Islet precursor cell (in vitro differentiated cells): ENCODE measurements around the gene LCP1.
"Not testable (repeated sequence)": the region's sequence is repeated elsewhere in the genome, so short reads cannot be mapped to it uniquely, and the experiment has no call there.

Experiments used
- DNase-seq: peaks from one replicate; pipeline ENCODE4 v3.0.0-alpha.2; 2018

Gene LCP1

DNA sequence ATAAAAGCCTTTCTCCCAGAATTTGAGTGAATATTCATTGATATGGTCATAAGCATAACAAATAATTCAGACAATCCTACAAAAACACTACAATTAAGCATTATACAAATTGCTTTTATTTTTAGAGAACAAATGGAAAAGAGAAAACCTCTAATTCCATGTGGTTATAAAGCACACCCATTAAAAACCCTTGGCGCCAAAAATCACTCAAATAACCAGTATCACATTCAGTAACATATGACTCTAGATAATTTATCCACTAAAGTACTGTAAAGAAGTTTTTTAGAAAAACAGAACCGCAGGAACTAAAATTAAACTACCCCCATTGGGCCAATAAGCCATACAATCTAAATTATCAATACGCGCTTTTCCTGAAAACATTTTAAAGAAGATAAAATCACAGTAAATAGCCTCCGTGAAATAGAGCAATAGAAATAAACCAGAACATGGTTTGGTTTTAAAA, 569 bp downstream of the LCP1 start:
- DNase-seq, result no peak

DNA sequence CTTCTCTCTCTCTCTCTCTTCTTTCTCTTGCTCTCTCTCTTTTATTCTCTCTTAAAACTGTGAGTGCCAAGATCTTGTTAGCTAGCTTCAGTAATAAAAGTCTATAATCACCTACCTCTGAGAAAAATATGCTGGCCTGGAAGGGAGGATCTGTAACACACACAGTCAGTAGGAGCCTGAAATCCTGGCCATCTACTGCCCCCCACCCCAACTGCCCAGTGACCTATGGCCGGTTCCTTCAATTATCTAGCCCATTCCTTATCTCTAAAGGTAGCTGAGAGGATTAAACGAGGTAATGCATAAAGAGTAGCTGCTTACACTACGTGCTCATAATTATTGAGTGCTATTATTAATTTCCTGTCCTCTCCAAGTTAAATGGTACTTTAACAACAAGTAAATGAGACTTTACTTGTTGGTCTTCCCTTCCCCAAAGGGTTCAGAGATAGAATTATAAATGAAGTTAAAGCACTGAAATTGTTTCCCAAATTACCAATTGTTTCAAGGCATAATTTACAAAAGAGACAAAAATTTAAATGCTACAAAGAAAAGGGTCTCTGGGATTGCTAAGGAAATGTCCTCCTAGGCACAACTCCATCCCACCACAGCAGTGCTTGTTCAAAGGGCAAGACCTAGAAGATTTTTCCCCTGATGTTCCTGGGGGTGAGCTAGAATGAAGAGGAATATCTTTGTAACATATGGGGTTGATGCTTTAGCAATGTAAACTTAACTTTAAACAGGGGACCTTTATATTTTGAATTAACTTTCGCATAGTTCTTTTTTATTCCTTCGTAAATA, 1.8 kb downstream of the LCP1 start:
- no peak for DNase-seq

DNA sequence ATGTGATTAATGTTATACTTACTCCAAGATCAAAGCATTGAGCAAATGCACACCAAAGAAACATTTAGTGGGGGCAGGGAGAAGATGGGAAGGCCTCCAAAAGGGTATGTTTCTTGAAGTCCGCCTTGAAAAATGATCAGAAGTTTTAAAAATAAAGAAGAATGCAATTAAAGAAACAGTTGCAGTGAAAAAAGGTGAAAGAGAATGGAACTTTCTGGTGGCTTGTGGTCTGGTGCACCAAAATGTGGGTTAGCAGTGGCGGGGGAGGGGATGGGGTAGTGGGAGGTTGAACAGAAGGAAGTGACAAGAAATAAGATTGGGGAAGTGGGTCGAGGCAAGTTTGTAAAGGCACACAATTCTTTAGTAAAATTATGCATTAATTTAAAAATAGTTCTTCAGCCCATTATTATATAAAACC, 2.5 kb downstream of the LCP1 start:
- DNase-seq, result no peak

DNA sequence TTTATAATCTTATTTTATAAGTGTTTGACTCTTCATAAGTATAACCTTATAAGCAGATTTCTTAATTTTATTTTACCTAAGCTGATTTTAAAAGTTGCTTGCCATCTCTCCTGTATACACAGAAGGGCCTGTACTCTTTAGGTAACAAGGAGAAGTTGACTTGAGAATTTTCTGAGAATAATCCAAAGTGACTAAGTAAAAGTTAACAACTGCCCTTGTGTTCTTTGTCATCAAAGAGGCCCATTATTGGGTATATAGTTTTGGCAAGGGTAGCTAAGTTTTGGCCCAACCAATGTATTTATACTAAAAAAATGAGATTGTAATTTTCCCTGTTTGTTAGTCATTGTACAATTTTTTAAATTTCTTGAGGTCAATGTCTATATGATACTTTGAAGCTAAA, 3.2 kb downstream of the LCP1 start:
- DNase-seq, result no peak

DNA sequence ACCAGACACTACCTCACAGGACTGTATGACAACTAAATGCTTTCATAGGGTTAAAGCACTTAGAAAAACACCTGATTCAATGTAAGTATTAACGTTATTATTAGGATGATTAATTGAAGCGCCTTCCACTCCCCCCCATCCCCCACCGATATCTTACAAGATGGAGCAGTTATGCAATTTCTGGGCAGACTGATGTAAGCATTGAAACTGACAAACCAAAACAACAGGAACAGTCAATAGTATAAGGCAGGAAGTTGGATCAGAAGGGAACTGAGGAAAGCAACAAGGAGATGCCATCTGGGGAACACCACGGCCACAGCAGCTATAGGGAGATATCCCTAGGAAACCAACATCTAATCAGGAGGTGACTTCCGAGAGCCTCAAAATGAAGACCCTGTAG, 3.8 kb downstream of the LCP1 start:
- DNase-seq, result no peak

DNA sequence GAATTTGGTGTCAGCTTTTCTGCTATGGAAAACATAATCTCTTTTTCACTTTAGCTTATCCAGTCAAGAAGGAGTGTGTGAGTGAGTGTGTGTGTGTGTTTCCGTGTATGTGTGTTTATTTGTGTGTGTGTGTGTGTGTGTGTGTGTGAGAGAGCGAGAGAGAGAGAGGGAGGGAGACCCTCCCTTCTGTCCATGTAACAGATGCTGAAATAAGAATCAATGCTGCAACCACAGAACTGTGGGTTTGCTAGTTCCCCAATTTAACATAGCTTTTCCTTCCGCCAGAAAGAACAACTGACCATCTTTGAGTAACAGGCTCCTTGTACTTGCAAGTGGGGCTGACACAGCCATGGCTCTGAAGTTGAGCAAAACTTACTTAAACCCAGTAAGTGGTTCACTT, 5.2 kb downstream of the LCP1 start:
- DNase-seq, result no peak

DNA sequence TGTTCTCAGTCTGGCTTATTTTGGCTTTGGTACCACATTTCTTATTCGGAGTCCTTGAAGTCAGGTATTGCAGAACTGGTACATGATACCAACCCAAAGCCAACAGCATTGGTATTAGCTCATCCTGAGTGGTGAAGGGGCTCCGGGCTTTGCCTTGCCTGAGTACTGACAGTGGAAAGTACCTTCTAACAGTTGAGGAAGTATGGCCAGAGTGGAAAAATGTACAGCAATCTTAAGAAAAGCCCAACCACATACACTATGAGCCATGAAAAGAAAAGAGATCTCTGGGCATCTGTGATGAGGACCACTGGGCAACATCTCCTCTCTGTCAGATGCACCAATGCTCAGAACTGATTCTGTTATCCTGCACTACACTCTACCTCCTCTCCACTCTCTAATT, 8.3 kb downstream of the LCP1 start:
- DNase-seq, result no peak

DNA sequence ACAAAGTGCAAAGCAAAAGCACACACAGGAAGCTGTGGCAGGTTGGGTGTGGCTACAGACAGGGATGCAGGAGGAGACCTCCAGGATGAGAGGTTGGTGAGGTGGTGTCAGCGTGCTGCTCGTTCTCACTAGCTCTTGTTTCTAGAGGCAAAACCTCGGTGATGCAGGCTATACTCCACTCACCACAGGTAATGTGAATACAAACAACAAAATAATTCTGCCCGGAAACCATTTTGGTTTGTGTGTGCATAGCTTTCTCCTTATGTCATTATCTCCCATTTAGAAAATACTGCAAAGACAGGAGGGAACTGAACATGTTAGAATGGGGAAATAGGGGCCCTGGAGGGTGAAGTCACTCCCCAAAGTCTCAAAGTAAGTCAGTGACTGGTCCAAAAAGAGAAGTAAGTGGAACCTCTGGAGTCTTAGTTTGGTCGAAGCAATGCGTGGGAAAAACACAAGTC, 9.4 kb downstream of the LCP1 start:
- no peak for DNase-seq

DNA sequence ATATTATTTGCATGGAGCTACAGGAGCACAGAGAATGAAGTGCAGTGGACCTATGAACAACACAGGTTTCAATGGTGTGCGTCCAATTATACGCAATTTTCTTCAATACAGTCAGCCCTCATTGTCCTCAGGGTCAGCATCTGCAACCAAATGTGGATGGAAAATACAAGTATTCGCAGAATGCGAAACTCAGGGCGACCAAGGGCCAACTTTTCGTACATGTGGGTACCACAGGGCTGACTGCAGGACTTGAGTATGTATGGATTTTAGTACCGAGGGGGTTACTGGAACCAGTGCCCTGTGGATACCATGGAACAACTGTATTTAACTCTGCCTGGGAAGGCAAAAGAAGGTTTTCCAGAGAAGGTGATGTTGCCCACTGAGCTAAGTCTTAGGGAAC, 10.2 kb downstream of the LCP1 start:
- DNase-seq, result no peak

DNA sequence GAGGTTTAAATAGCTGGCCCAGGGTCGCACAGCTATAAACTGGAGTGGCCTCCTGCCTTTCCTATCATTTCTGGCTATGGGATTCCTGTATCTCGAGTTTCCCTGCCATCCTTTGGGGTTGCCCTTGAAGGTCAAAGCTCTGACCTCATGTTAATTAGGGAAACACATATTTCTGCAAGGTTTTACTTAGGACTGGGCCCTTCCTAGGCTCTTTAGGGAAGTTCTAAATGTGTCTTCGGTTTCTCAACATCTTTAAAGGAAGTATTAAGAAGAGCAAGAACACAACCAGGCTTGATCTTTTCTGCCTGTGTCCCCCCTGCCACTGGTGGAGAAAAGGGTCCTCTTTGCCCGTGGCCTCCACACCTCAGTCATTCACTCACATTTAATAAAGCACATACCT, 10.8 kb downstream of the LCP1 start:
- DNase-seq, result no peak

DNA sequence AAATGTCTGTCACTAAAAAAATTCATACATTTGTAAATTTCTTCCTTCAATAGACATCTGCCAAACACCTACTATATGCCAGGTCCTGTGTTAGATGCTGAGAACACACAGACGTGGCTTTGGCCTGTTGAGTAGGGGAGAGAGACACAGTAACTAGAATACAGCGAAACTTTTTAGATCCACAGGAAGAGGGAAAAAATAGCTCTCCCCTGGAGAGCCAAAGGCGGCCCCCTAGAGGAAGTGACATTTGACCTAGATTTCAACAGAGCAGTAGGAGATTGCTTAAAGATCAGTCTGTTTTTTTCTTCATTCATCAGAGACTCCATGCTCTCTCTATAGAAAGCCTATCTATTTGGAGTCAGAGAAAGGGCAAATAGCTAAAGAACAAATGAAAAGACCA, 11.3 kb downstream of the LCP1 start:
- DNase-seq, result no peak

DNA sequence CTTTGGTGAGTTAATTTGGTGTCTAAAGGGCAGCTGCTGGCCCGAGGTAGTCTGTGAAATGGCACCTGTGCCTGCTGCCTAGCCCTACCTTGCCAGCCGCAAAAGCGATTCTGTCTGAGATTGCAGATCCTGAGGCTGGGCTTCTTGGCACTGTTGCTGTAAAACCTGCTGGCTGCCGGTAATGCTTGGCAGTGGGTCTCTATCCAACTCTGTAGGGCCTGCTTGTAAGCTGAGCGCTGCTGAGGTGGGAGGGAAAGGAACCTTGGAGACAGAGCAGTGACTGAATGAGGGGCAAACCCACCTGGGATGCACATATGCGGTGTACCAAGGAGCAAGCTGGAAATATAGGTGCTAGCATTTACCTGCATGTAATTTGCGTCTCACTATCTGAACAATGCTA, 11.7 kb downstream of the LCP1 start:
- no peak for DNase-seq

DNA sequence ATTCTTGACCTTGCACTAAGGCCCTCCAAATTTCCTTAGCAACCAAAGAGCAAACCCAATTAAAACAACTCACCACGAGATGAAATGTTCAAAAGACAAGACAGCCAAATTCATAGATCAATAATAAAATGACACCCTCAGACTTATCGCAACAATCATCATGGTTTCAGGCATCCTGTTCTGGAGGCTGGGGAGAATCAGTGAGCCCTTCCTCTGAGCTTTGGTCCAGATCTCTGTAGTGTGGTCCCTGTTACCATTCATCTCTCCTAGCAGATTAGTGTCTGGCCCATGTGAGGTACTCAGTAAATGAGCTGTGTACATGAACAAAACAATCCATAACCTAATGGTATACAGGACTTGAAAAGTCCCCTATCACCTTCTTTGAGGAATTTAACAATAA, 12.2 kb downstream of the LCP1 start:
- DNase-seq, result no peak

DNA sequence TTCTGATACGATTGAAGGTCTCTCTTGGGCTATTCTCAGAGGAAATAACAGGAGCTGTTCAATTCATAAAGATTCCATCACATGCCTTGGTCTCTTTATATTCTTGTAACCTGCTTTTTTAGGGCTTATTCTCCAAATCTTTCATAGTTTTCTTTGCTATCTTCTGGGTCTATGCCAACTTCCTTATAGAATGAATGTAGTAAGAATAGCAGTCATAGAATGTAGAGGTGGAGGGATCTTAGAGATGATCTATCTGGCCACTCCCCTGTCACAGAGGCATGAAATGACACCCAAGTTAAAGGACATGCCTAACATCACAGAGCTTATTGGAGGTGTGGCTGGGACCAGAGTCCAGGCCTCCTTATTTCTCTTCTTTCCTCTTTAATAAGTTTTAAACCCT, 13.2 kb downstream of the LCP1 start:
- no peak for DNase-seq

DNA sequence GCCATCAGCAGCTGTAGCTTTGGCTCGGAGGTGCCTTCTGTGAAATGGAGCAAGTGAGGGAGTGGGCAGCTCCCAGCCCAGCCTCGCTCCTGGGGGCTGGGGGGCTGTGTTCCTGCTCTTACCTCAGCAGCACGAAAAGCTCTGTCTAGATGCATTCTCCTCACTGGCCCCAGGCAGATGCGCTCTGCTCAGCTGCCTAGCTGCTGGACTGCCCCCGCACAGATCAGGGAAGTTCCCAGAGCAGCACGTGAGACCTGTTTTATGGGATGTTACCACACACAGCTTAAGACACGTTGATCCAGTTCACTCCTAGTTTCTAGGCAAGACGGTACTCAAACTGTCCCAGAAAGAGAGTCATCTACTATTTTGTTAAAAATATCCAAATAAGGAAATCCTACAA, 13.6 kb downstream of the LCP1 start:
- DNase-seq, result peak; percentile 85

DNA sequence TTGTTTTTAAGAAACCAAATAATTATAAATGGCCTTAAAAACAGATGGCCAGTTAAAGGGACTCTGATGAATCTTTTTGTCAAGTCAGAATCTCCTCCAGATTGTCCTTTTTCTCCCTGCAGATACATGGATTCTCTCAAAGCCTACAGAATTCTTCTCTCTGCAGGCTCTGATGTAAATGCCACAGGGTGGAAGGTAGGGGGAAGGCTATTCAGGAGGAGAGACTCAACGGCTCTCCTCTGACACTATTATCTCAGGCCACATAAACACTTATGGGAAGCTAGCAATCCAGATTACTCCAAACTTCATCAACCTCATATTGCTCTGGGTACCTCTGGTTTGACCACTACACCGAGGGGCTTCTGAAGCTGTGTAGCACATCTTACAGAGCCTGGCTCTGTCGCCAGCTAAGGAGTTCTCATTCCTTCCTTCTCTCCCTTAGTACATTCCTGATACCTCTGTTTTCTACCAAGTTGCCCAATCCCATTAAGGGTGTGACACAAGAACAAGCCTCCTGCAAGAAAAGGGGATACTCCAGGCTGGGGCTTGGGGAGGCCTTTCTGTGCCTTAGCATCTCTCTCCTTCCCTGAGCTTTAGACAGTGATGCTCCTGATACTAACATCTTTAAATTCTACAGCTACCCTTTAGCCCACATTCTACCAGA, 14.9 kb downstream of the LCP1 start:
- DNase-seq, result no peak

DNA sequence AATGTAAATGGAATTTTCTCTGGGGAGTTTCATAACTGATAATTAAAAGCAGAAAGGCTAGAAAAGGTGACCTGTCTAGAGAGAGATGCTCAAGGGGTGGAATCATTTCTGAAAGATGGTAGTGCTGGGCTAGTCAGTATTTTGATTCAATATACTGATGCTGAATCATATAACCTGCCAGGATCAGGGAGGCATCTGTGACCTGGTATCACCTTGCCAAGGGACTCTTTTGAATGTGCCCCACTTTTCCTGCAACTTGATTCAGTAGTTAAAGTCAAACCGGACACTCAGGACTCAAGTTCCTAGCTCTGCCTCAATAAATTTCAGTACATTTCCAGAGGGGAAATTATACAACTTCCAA, 15.8 kb downstream of the LCP1 start:
- no peak for DNase-seq

DNA sequence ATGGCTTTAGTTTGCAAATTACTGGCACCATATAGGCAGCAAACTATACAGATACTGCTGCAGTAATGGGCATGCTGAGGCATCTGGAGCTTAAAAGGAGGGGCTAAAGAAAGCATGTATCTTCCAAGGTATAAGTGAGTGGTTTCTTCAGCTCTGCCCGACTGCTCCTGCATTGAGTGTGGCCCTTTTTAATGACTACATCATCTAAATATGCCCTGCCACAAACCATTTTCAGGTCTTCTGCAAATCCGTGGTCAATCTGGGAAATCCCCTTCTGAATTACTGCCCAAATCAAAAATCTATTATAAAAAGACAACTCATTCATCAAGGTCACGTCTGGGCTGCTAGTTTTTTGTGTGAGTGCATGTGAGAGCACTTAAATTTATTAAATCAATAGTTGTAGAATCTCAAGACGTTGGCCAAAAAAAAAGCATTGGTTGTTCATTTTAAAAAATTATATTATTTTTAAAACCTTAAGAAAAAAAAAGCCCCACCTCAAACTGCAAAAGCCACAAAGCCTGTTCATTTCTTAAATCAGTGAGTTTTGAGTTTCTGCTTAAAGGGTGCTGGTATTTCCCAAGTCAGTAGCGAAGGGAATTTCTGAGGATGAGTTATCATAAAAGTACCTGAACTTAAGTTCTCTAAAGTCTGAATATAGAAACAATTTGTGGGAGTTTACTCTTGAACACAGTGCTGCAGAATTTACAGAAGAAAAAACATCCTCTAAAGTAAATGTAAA, 16.3 kb downstream of the LCP1 start:
- no peak for DNase-seq

DNA sequence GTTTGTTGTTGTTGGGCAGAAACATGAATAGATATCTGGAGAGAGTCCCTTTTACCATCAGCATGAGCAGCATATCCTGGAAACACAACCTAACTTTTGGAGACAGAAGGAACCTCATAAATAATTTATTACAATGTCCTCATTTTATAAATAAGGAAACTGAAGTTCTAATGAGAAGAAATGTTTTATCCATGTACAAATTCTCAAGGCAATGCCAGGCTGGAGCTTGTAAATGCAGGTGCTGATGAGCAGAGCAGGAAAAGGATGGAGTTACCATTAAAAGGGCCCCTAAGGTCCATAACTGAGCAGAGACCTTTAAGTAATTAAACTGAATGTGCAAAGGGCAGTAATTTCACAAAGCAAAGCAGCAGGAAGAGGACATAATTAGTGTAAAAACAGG, 17.3 kb downstream of the LCP1 start:
- DNase-seq, result no peak

DNA sequence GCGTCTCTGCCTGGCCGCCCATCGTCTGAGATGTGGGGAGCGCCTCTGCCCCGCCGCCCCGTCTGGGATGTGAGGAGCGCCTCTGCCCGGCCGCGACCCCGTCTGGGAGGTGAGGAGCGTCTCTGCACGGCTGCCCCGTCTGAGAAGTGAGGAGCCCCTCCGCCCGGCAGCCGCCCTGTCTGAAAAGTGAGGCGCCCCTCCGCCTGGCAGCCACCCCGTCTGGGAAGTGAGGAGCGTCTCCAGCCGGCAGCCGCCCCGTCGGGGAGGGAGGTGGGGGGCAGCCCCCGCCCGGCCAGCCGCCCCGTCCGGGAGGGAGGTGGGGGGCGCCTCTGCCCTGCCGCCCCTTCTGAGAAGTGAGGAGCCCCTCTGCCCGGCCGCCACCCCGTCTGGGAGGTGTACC, 19.2 kb downstream of the LCP1 start:
- DNase-seq, result not testable (repeated sequence)

DNA sequence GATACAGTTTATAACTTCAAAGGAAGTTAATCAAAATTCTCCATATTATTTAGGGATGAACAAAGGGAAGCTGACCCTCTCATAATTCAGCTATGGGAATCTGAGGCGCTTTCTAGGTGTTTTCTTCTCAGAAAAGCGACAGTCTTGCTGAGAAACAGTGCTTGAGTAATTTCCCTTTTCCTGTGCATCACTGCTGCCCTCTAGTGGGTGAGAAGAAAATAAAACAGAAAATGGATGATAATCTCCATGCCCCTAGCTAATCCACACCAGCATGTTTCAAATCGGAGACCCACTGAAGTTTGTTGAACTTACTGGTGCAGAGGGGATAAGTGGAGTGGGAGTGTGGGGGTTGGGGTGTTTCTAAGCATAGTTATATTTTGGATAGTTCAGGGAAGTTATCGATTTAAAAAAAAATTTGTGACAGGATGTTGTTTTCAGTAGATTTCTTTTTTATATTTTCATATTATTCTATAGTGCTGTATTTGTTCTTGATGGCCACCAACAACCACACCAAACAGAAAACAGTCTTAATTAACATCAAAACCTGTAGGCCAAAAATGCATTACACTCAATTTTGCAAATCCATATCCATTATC, 21.4 kb downstream of the LCP1 start:
- no peak for DNase-seq

DNA sequence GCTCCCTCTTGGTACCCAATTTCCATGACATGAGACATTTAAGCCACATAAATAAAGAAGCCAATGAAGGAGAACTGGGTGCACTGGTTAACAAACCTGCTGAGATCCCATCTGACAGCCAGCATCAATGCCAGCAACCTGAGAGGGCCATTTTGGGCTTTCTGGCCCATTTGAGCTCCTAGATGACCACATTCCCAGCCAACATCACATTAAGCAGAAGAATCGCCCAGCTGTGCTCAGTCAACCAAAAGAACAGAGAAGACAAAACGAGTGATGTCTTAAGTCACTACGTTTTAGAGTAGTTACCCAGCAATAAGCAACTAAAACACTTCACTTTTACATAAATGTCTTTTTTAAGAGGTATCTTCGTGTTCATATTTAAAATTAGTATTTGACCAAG, 21.9 kb downstream of the LCP1 start:
- DNase-seq, result no peak

DNA sequence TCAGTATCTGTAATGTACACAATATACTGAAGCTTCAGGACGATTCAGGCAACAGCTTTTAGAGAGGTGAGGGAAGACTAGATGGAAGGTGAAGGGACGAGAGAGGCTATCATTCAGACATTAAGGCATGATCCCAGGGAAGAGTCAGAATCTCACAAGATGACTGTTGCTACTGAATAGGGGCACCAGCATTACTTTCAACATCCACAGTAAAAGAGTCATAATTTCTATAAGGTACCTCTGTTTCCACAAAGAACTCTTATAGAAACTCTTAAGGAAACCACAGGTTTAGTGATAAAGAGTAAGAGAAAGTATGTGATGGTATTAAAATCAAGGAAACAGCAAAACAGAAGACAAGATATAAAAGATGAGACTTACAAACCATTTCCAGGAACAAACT, 23.0 kb downstream of the LCP1 start:
- DNase-seq, result no peak

DNA sequence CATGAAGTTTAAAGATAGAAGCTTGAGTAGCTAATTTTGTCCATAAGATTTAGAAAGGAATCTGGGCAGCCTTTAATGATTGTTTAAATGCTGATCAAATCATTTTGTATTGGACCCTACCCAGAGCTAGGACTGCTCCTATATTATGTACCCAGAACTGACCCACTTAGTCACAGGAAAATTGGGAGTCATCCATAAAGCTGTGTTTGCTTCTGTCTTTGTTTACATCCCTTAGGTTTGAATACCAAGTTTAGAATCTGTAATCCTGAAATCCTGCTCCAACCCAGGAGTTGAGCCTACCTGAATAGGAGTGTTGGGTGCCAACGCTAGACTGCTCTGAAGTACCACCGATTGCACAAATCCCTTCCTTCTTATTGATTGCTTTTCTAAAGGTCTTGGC, 23.8 kb downstream of the LCP1 start:
- DNase-seq, result no peak
